Heart right ventricle (tissue), 16 donors: ENCODE results near the gene UBXN2A. TPM values are rescaled to one million over a fixed set of nuclear protein-coding genes. Genes with fewer than 3 reads are reported as not detected.
A peak's percentile ranks its signal among the peaks of the same experiment; 100 is the strongest.

Source experiments
- ATAC-seq, 8 donors: fragments of 200-7000 bp; cut with Tn5 transposase; one replicate each; pipeline ENCODE4 v1.9.1; 2020; ENCODE audit warnings: mild to moderate bottlenecking in 8 of 8, moderate library complexity in 8 of 8, moderate number of reproducible peaks in 1 of 8
- DNase-seq, 2 donors: peaks; one replicate each; pipeline ENCODE4 v3.0.0-alpha.2; 2020
- H3K27ac ChIP-seq, 10 donors: fragments of 200-600 bp; sonication (generic) in 2 of 10; one replicate each; pipeline versions ENCODE4 v1.5.0 to v1.8.0; 2020 to 2022; ENCODE audit warnings: mild to moderate bottlenecking in 3 of 10
- H3K27me3 ChIP-seq, 7 donors: fragments of 200-600 bp; one replicate each; pipeline ENCODE4 v1.8.0; 2021 to 2022; ENCODE audit warnings: mild to moderate bottlenecking in 2 of 7
- H3K36me3 ChIP-seq, 9 donors: fragments of 200-600 bp; sonication (generic) in 1 of 9; one replicate each; pipeline versions ENCODE4 v1.5.0 to v1.8.0; 2020 to 2022; ENCODE audit warnings: mild to moderate bottlenecking in 2 of 9
- H3K4me1 ChIP-seq, 9 donors: fragments of 200-600 bp; sonication (generic) in 1 of 9; one replicate each; pipeline versions ENCODE4 v1.5.0 to v1.8.0; 2020 to 2022; ENCODE audit warnings: mild to moderate bottlenecking in 4 of 9
- H3K4me3 ChIP-seq, 10 donors: fragments of 200-600 bp; sonication (generic) in 2 of 10; one replicate each; pipeline versions ENCODE4 v1.5.0 to v1.8.0; 2020 to 2022; ENCODE audit warnings: mild to moderate bottlenecking in 7 of 10, moderate library complexity in 2 of 10
- H3K9me3 ChIP-seq, 11 donors: fragments of 200-600 bp in 10 of 11; sonication (generic) in 2 of 11; one replicate each; pipeline versions ENCODE4 v1.5.0 to v1.8.0; 2013 to 2022; ENCODE audit warnings: mild to moderate bottlenecking in 2 of 11, control low read depth in 1 of 11, moderate library complexity in 1 of 11
- WGBS, 2 donors: extraction: QIAGEN DNeasy Blood & Tissue Kit; methylation state at CpG; one replicate each; pipeline ENCODE4 v1.1.7; 2013; ENCODE audit warnings: inconsistent platforms in 1 of 2; 5-methylcytosine and 5-hydroxymethylcytosine counted together
- intact Hi-C, 10 donors: fragments of 100-400 bp; cut with DNase I; formaldehyde crosslinking; loops; one replicate each; pipeline versions ENCODE4 v1.11.1 to v1.14.2; 2022
- polyA plus RNA-seq, 2 donors: library from polyadenylated mRNA; stranded (reverse); fragments of 200-250 nt; gene quantifications; one replicate each; pipeline ENCODE4 v1.2.3, GENCODE V29; 2013
- total RNA-seq, 10 donors: library from RNA; stranded (reverse); fragmentation: NEBNext Ultra II Directional in 3 of 10; extraction: Animal tissue kit (Norgen Biotek cat#: 25700) in 3 of 10; gene quantifications; one replicate each; pipeline versions ENCODE4 v1.2.1 to v1.2.4, GENCODE V29; 2021 to 2023
- TF ChIP-seq, protein P1 (sequence below), 9 donors: fragments of 200-600 bp; sonication (generic) in 2 of 9; IDR thresholded peaks; one replicate each; pipeline versions ENCODE4 v1.5.0 to v1.8.0; 2021 to 2022; ENCODE audit warnings: antibody characterized with exemption in 9 of 9, mild to moderate bottlenecking in 5 of 9, moderate library complexity in 1 of 9
- donor health status: Arrhythmogenic right ventricular cardiomyopathy.
- donor health status: ischemic (EF 13 %, LVEDD 7.1; RV severe dilation, severe dysfunction).
- donor health status: healthy with polysubstance abuse.
- donor health status: DM: no; HTN: yes; CAD: no.
- donor health status: DM: no; HTN: no; CAD: no.
- donor health status: ischemic (EF 25% LVEDD 6.9; RV normal size, moderate dysfunction).
- donor health status: ischemic (EF 25% LVEDD 5.7; RV mildly dilated, moderate dysfunction).
- donor health status: healthy.
- donor health status: DM: yes; HTN: yes; CAD: no.
- donor health status: Ischemic cardiomyopathy.
- donor health status: ischemic (EF 35%, LVEDD 5.7; RV mildly dilated, moderate dysfunction).
- donor health status: nonischemic (EF 11% LVEDD 7.7; RV severe dilation, severe dysfunction).
- donor health status: DM: yes; HTN: yes; CAD: no.
- donor health status: PGD.
- donor health status: ischemic (EF 29% LVEDD 5.4; RV normal size, mild dysfunction).
- donor health status: nonischemic (EF 23%, LVEDD 6.1; RV moderate dilation, normal function).

Gene UBXN2A
- total and polyA plus RNA-seq, 12 donors, result 7.9 to 23.8 (median 19.7) TPM

DNA sequence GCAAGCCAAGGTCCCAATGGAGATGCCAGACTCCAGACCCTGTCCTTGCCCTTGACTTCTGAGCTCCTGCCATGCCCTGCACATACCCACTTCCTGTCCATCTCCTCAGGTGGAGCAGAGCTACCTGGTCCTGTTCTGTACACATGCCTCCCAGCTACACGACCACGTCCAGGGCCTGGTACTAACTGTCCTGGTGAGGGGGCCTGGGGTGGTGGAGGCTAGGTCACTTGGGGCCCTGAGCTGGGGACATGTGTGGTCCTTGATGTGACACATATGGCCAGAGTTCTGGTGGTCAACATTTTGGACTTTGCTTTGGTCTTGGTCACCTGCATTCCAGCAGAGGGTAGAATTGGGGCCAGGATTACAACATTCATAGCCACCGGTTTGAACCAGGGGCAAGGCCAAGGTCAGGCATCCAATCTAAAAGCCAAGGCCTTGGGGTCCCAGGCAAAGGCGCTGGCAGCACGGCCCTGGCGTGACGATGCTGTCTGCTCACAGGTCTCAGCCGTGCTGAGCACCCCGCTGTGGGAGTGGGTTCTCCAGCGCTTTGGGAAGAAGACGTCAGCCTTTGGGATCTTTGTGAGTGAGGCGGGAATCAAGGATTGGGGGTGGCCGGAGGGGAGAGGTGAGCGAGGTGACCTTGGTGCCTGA, 82.2 kb downstream of the UBXN2A start:
- H3K36me3 ChIP-seq, result peaks cover 0 to 46% (median 0%) of the 10 kb centered on the region in 9 donors

DNA sequence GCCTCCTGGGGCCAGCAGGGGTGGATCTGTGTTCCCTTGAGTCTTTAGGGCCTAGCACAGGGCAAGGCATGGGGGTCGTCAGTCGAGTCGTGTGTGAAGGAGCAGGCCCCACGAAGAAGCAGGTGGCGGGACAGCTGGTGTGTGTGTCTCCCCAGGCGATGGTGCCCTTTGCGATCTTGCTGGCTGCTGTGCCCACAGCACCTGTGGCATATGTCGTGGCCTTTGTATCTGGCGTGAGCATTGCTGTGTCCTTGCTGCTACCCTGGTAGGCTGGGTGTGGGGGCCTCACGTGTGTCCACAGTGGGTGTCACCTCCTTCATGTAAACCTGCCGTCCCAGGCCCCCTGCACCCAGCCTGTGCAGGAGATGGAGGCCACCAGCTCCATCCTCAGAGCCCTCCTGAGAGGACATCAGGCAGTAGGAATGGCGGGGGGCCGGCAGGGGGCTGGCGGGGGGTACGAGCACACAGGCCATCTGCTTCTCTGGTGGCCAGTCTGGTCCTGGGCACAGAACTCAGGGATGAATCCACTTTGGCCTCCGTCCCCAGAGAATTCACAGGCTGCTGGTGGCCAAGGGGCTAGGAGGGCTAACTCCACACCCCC, 82.8 kb downstream of the UBXN2A start:
- Histone ChIP-seq H3K9me3 (no peaks in the 10 kb centered on the region), H3K4me3 (no peak overlapping the region), H3K36me3 (peaks cover 0 to 52% (median 0%) of the 10 kb centered on the region in 9 donors), H3K27me3 (no peaks in the 10 kb centered on the region), H3K27ac (no peak overlapping the region), H3K4me1 (no peaks in the 10 kb centered on the region)
- no peak for ATAC-seq
- WGBS, 2 donors, result 86 to 93% methylated on average over 16 of the region's 16 CpGs
- TF ChIP-seq, protein P1, sequence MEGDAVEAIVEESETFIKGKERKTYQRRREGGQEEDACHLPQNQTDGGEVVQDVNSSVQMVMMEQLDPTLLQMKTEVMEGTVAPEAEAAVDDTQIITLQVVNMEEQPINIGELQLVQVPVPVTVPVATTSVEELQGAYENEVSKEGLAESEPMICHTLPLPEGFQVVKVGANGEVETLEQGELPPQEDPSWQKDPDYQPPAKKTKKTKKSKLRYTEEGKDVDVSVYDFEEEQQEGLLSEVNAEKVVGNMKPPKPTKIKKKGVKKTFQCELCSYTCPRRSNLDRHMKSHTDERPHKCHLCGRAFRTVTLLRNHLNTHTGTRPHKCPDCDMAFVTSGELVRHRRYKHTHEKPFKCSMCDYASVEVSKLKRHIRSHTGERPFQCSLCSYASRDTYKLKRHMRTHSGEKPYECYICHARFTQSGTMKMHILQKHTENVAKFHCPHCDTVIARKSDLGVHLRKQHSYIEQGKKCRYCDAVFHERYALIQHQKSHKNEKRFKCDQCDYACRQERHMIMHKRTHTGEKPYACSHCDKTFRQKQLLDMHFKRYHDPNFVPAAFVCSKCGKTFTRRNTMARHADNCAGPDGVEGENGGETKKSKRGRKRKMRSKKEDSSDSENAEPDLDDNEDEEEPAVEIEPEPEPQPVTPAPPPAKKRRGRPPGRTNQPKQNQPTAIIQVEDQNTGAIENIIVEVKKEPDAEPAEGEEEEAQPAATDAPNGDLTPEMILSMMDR (IDR thresholded peaks at IDR 0.05), result no peak
- no peak for DNase-seq
- intact Hi-C loops, result no loop called here

More for the DNA sequence above, 82.2 kb downstream of the UBXN2A start:
- Histone ChIP-seq H3K9me3 (no peaks in the 10 kb centered on the region), H3K27me3 (no peaks in the 10 kb centered on the region), H3K4me3 (no peak overlapping the region), H3K4me1 (no peaks in the 10 kb centered on the region), H3K27ac (no peak overlapping the region)
- DNase-seq (no peak), ATAC-seq (no peak)
- intact Hi-C loops, result no loop called here
- 93% methylated on average over 14 of the region's 14 CpGs for WGBS, 2 donors
- TF ChIP-seq, protein P1 (IDR thresholded peaks at IDR 0.05), result no peak

DNA sequence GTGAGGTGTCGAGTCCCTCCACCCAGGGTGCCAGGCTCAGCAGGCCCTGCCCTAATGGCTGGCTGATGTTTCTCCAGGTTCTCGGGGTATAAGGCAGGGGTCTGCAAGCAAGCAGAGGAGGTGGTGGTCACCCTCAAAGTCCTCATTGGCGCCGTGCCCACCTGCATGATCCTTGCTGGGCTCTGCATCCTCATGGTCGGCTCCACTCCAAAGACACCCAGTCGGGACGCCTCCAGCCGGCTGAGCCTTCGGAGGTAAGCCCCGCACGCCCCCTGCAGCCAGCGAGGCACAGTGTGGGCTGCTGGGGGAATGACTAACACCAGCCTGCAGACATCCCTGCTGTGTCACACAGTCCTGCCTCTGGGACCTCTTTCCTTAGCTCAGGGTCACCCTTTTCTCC, 83.8 kb downstream of the UBXN2A start:
- intact Hi-C loops, result no loop called here
- H3K27ac ChIP-seq, result no peak overlapping the region
- no peak overlapping the region for H3K4me3 ChIP-seq
- H3K27me3 ChIP-seq, result no peaks in the 10 kb centered on the region
- TF ChIP-seq, protein P1 (IDR thresholded peaks at IDR 0.05), result peak in 3 of 9 donors; percentile 10 to 24 (median 16)
- DNase-seq, result peak in 1 of 2 donors; percentile 29
- peaks cover 0 to 61% (median 0%) of the 10 kb centered on the region in 9 donors for H3K36me3 ChIP-seq
- H3K9me3 ChIP-seq, result no peaks in the 10 kb centered on the region
- WGBS, 2 donors, result 57 to 61% methylated on average over 12 of the region's 12 CpGs
- peak in 3 of 8 donors; percentile 23 to 39 (median 34) for ATAC-seq
- no peaks in the 10 kb centered on the region for H3K4me1 ChIP-seq

DNA sequence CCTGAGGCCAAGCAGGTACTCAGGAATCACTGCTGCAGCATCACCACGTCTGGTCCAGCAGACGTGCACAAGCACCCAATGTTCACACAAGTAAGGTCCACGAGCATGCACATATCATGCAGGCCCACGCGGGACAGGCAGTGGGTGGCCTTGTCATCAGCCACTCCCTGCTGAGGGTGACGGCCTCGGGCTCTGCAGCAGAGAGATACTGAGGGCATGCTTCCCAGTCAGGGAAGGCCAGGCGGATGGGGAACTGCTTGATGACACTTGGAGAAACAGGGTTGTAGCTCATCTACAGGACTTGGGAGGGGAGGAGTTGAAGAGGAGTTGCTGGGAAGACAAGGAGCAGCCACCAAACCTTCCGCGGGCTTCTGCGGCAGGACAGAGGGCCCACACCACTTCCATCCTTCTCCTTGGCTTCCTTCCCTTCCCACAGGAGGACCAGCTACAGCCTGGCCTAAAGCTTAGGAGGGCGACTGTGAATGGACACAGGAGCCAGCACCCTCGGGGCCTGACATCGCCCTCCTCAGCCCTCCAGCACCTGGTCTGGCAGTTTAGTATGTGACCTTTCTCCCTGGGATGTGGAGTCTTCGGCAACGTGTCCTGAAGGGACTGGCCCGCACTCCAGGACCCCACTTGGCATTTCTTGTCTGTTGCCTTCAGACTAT, 84.9 kb downstream of the UBXN2A start:
- ATAC-seq (no peak), DNase-seq (no peak)
- Histone ChIP-seq H3K9me3 (no peaks in the 10 kb centered on the region), H3K27ac (no peak overlapping the region), H3K36me3 (peaks cover 0 to 72% (median 10%) of the 10 kb centered on the region in 9 donors), H3K4me1 (no peaks in the 10 kb centered on the region), H3K27me3 (no peaks in the 10 kb centered on the region), H3K4me3 (no peak overlapping the region)
- intact Hi-C loops, result no loop called here
- TF ChIP-seq, protein P1 (IDR thresholded peaks at IDR 0.05), result no peak
- 88 to 93% methylated on average over 17 of the region's 17 CpGs for WGBS, 2 donors
